Esophagus squamous epithelium (tissue), 5 donors: ENCODE measurements around the gene LIPT1. TPM values are rescaled to one million over a fixed set of nuclear protein-coding genes. Genes with fewer than 3 reads are reported as not detected.
A peak's percentile ranks its signal among the peaks of the same experiment; 100 is the strongest.
"Not testable (repeated sequence)": the region's sequence is repeated elsewhere in the genome, so short reads cannot be mapped to it uniquely, and the experiment has no call there.

Experiments
- DNase-seq: peaks from one replicate; lab custom pipeline; 2025; lab: John Stamatoyannopoulos, UW
- H3K27ac ChIP-seq, 4 donors: fragments of 200-600 bp; sonication (generic); one replicate each; pipeline ENCODE4 v1.5.1; 2016 to 2019; ENCODE audit warnings: mild to moderate bottlenecking in 1 of 4
- H3K27me3 ChIP-seq, 4 donors: fragments of 200-600 bp; sonication (generic); 1 replicate in 3 of 4; 2 replicates in 1 of 4; pipeline versions ENCODE4 v1.5.1 to v1.6.0; 2017 to 2021; ENCODE audit warnings: antibody characterized with exemption in 1 of 4
- H3K36me3 ChIP-seq, 3 donors: fragments of 200-600 bp; sonication (generic); one replicate each; pipeline ENCODE4 v1.5.1; 2016 to 2019
- H3K4me1 ChIP-seq, 3 donors: fragments of 200-600 bp; sonication (generic); one replicate each; pipeline ENCODE4 v1.5.1; 2017 to 2019
- H3K4me3 ChIP-seq, 4 donors: fragments of 200-600 bp; sonication (generic); 1 replicate in 3 of 4; 2 replicates in 1 of 4; pipeline ENCODE4 v1.5.1; 2016 to 2019; ENCODE audit warnings: mild to moderate bottlenecking in 2 of 4, moderate library complexity in 1 of 4
- H3K9me3 ChIP-seq, 3 donors: fragments of 200-600 bp; sonication (generic); one replicate each; pipeline ENCODE4 v1.5.1; 2016 to 2019
- POLR2A ChIP-seq, 4 donors: fragments of 450-650 bp; IDR thresholded peaks; one replicate each; pipeline ENCODE4 v1.6.1; 2017; ENCODE audit warnings: antibody characterized with exemption in 4 of 4, mild to moderate bottlenecking in 4 of 4, moderate library complexity in 3 of 4
- WGBS, 2 donors: methylation state at CpG; one replicate each; pipeline ENCODE4 v1.1.5; 2018; 5-methylcytosine and 5-hydroxymethylcytosine counted together
- intact Hi-C: fragments of 100-400 bp; cut with DNase I; formaldehyde crosslinking; loops from one replicate; pipeline ENCODE4 v1.15.0; 2022
- total RNA-seq, 4 donors: library from RNA; depleted of rRNA; stranded (reverse); fragments of >200 nt; gene quantifications; one replicate each; pipeline ENCODE4 v1.1.0, GENCODE V29; 2016
- TF ChIP-seq, protein P1 (sequence below), 6 experiments: fragments of 450-650 bp in 4 of 6; fragments of 200-600 bp in 2 of 6; sonication (generic) in 2 of 6; IDR thresholded peaks; one replicate each; pipeline ENCODE4 v1.5.1; 2016 to 2019; ENCODE audit warnings: antibody characterized with exemption in 6 of 6, mild to moderate bottlenecking in 4 of 6, moderate library complexity in 4 of 6
- donor health status: DM: yes; HTN: yes; CAD: no.

Gene LIPT1
- total RNA-seq, 4 donors from 2014 or later: 2.5 to 6.9 (median 4.4) TPM

DNA sequence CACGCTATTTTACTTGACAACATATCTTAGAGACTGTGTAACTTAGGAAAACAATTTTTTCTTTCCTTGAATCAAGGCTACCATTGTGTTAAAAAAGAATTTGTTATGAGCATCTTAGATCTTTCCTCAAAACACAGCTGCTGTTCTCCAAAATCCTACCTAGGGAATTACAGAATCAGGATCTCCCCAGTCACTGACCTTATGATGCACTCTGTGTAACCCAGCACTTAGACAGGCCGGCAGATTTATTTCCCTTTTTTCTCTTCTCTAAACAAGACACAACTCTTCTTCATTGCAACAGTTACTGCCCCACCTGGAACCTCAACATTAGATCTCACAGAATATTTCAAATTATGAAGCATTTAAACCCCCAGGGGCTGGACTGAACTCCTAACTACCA, 26.8 kb upstream of the LIPT1 start:
- H3K27ac ChIP-seq: no peak overlapping the region
- no peaks in the 10 kb centered on the region for H3K27me3 ChIP-seq
- H3K4me3 ChIP-seq: no peak overlapping the region
- no peaks in the 10 kb centered on the region for H3K4me1 ChIP-seq
- intact Hi-C loops: no loop called here
- TF ChIP-seq POLR2A (IDR thresholded peaks at IDR 0.05): no peak
- TF ChIP-seq, protein P1, sequence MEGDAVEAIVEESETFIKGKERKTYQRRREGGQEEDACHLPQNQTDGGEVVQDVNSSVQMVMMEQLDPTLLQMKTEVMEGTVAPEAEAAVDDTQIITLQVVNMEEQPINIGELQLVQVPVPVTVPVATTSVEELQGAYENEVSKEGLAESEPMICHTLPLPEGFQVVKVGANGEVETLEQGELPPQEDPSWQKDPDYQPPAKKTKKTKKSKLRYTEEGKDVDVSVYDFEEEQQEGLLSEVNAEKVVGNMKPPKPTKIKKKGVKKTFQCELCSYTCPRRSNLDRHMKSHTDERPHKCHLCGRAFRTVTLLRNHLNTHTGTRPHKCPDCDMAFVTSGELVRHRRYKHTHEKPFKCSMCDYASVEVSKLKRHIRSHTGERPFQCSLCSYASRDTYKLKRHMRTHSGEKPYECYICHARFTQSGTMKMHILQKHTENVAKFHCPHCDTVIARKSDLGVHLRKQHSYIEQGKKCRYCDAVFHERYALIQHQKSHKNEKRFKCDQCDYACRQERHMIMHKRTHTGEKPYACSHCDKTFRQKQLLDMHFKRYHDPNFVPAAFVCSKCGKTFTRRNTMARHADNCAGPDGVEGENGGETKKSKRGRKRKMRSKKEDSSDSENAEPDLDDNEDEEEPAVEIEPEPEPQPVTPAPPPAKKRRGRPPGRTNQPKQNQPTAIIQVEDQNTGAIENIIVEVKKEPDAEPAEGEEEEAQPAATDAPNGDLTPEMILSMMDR (IDR thresholded peaks at IDR 0.05): no peak
- 73 to 78% methylated on average over 2 of the region's 2 CpGs for WGBS, 2 donors
- H3K9me3 ChIP-seq: peaks cover 0 to 63% (median 29%) of the 10 kb centered on the region in 3 donors
- H3K36me3 ChIP-seq: peaks cover 0 to 26% (median 0%) of the 10 kb centered on the region in 3 donors
- DNase-seq: no peak

DNA sequence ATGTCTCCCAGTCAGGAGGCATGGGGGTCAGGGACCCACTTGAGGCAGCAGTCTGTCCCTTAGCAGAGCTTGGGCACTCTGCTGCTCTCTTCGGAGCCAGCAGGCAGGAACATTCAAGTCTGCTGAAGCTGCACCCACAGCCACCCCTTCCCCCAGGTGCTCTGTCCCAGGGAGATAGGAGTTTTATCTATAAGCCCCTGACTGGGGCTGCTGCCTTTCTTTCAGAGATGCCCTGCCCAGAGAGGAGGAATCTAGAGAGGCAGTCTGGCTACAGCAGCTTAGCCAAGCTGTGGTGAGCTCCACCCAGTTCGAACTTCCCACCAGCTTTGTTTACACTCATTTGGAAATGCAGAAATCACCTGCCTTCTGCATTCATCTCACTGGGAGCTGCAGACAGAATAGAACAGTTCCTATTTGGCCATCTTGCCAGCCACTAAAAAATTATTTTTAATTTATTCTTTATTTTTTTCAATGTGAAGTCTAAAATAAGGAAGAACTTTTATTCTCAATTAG, 19.7 kb upstream of the LIPT1 start:
- intact Hi-C loops, H3K27me3 ChIP-seq, H3K36me3 ChIP-seq, DNase-seq, H3K4me3 ChIP-seq, H3K4me1 ChIP-seq, H3K27ac ChIP-seq: not testable (repeated sequence)
- H3K9me3 ChIP-seq: peaks cover 0 to 48% (median 22%) of the 10 kb centered on the region in 3 donors
- 80 to 81% methylated on average over 1 to 2 of the region's 2 CpGs for whole genome bisulfite sequencing, 2 donors

DNA sequence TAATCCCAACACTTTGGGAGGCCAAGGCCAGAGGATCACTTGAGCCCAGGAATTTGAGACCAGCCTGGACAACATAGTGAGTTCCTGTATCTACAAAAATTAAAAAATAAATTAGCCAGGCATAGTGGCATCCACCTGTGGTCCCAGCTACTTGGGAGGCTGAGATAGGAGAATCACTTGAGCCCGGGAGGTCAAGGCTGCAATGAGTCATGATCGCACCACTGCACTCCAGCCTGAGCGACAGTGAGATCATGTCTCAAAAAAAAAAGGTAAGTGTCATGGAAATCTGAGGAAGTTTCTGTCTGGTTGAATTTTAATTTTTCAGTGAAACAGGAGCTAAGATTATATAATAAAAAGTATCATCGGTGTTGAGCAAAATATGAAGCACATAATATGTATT, 15.8 kb upstream of the LIPT1 start:
- TF ChIP-seq, protein P1 (IDR thresholded peaks at IDR 0.05): no peak
- TF ChIP-seq POLR2A (IDR thresholded peaks at IDR 0.05): no peak
- no peak for DNase-seq
- no peaks in the 10 kb centered on the region for H3K27me3 ChIP-seq
- H3K36me3 ChIP-seq: peaks cover 0 to 7% (median 0%) of the 10 kb centered on the region in 3 donors
- intact Hi-C loops: no loop called here
- no peak overlapping the region for H3K4me3 ChIP-seq
- 95 to 96% methylated on average over 4 of the region's 4 CpGs for WGBS, 2 donors
- peaks cover 5 to 21% (median 8%) of the 10 kb centered on the region in 3 donors for H3K4me1 ChIP-seq
- no peak overlapping the region for H3K27ac ChIP-seq
- H3K9me3 ChIP-seq: peaks cover 0 to 11% (median 5%) of the 10 kb centered on the region in 3 donors

- intact Hi-C loops: no loop called here
- DNase-seq: no peak
Measured at GRCh38 chr2:99140056-99140859, 14.5 kb upstream of the LIPT1 start.

DNA sequence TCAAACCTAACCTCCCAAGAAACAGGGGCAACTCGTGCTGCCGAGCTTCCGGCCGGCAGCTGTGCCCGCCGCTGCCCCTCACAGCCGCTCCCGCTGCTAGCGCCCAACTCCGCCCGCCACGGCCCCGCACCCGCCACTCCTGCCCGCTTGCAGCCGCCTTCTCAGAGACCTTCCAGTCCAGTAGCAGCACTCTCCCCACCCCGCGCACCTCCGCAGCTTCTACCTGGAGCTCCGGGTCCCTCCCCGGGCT, 14.0 kb upstream of the LIPT1 start:
- peak overlapping the region; percentile 71 to 96 (median 94) for H3K4me3 ChIP-seq
- no peaks in the 10 kb centered on the region for H3K27me3 ChIP-seq
- no peaks in the 10 kb centered on the region for H3K36me3 ChIP-seq
- peak overlapping the region; percentile 87 to 98 (median 96) for H3K27ac ChIP-seq
- H3K9me3 ChIP-seq: no peaks in the 10 kb centered on the region
- TF ChIP-seq, protein P1 (IDR thresholded peaks at IDR 0.05): no peak
- TF ChIP-seq POLR2A (IDR thresholded peaks at IDR 0.05): peak in 2 of 4 donors; percentile 70 to 93
- intact Hi-C loops: no loop called here
- H3K4me1 ChIP-seq: peaks cover 5 to 21% (median 8%) of the 10 kb centered on the region in 3 donors
- 0% methylated on average over 12 to 15 of the region's 21 CpGs for WGBS, 2 donors
- no peak for DNase-seq

More at GRCh38 chr2:99140056-99140859, 14.5 kb upstream of the LIPT1 start:
- Histone ChIP-seq H3K9me3 (peaks cover 0 to 2% (median 0%) of the 10 kb centered on the region in 3 donors), H3K27ac (peak overlapping the region; percentile 87 to 98 (median 96)), H3K4me3 (peak overlapping the region; percentile 71 to 96 (median 94)), H3K27me3 (no peaks in the 10 kb centered on the region), H3K4me1 (peaks cover 5 to 21% (median 8%) of the 10 kb centered on the region in 3 donors), H3K36me3 (no peaks in the 10 kb centered on the region)
- 24 to 25% methylated on average over 13 of the region's 17 CpGs for WGBS, 2 donors
- TF ChIP-seq POLR2A (IDR thresholded peaks at IDR 0.05): no peak
- TF ChIP-seq, protein P1 (IDR thresholded peaks at IDR 0.05): no peak
